HCT116 (cell line): ENCODE data around the gene CDR2. TPM values are rescaled to one million over a fixed set of nuclear protein-coding genes. Genes with fewer than 3 reads are reported as not detected.

Experiments used
- ATAC-seq: fragments of 200-7000 bp; cut with Tn5 transposase; 2 replicates; pipeline ENCODE4 v1.9.1; 2020; ENCODE audit warnings: mild to moderate bottlenecking, moderate library complexity
- BruUV-seq: library from RNA; stranded (reverse); fragments of 400-500 nt; replicated peaks from 2 replicates; lab custom pipeline; 2021; lab: Mats Ljungman, UMichigan
- CTCF ChIA-PET: fragments of 300-600 bp; sonication (Branson Sonifier 250); formaldehyde crosslinking; loops from one replicate; lab custom pipeline; 2021; ENCODE audit warnings: antibody characterized with exemption; lab: Charles Lee
- POLR2A ChIA-PET: fragments of 300-600, 350-600 bp; sonication (Branson Sonifier 250); formaldehyde crosslinking; loops from one replicate; lab custom pipeline; 2021; ENCODE audit warnings: antibody characterized with exemption; lab: Charles Lee
- RAD21 ChIA-PET, 2 experiments: fragments of 300-600 bp; sonication (Branson Sonifier 250); formaldehyde crosslinking; loops; one replicate each; lab custom pipeline; 2023; ENCODE audit warnings: low total read pairs in 2 of 2; ENCODE audit not compliant: uncharacterized antibody in 2 of 2, unreplicated experiment in 2 of 2, low non-redundant PET in 1 of 2; lab: Charles Lee
- DNase-seq: peaks from one replicate; pipeline ENCODE4 v3.0.0-alpha.2; 2010; ENCODE audit warnings: low read depth, low spot score
- H2AFZ ChIP-seq: fragments of 200-600 bp; shearing (Covaris generic), sonication (generic); 2 replicates; pipeline ENCODE4 v1.6.1; 2017; ENCODE audit warnings: low read depth, mixed run types, mixed read lengths, antibody characterized with exemption, low read length; ENCODE audit not compliant: poor library complexity, severe bottlenecking
- H3K27ac ChIP-seq: 2 replicates; pipeline ENCODE4 v1.5.1; 2012; ENCODE audit warnings: low read depth, low read length
- H3K27me3 ChIP-seq: fragments of 200-600 bp; sonication (generic); 2 replicates; pipeline ENCODE4 v1.6.1; 2016; ENCODE audit warnings: mixed run types, low read length, mixed read lengths; ENCODE audit not compliant: insufficient read depth
- H3K36me3 ChIP-seq, 2 experiments: fragments of 200-500 bp in 1 of 2; fragments of 200-600 bp in 1 of 2; sonication (Bioruptor generic) in 1 of 2; sonication (generic) in 1 of 2; 2 replicates each; pipeline versions ENCODE4 v1.5.1 to v1.6.1; 2014 to 2016; ENCODE audit warnings: low read length in 2 of 2, inconsistent platforms in 1 of 2, mixed read lengths in 1 of 2, mixed run types in 1 of 2; ENCODE audit not compliant: insufficient read depth in 2 of 2, control insufficient read depth in 1 of 2
- H3K4me1 ChIP-seq, 2 experiments: fragments of 200-600 bp in 1 of 2; sonication (generic) in 1 of 2; 2 replicates each; pipeline versions ENCODE4 v1.5.1 to v1.6.1; 2012 to 2017; ENCODE audit warnings: low read length in 2 of 2, inconsistent platforms in 1 of 2, mild to moderate bottlenecking in 1 of 2, mixed read lengths in 1 of 2, mixed run types in 1 of 2, moderate library complexity in 1 of 2; ENCODE audit not compliant: insufficient read depth in 2 of 2, control insufficient read depth in 1 of 2
- H3K4me2 ChIP-seq: fragments of 200-600 bp; sonication (generic); 2 replicates; pipeline ENCODE4 v1.6.1; 2017; ENCODE audit warnings: mixed run types, low read length, mixed read lengths
- H3K4me3 ChIP-seq, 2 experiments: fragments of 200-600 bp in 1 of 2; sonication (generic) in 1 of 2; replicated peaks in 1 of 2; 2 replicates each; pipeline ENCODE4 v1.5.1; 2011 to 2016; ENCODE audit warnings: low read length in 2 of 2, control low read depth in 1 of 2, low read depth in 1 of 2, mild to moderate bottlenecking in 1 of 2, mixed read lengths in 1 of 2, mixed run types in 1 of 2
- H3K79me2 ChIP-seq: fragments of 200-600 bp; sonication (generic); 2 replicates; pipeline ENCODE4 v1.6.1; 2017; ENCODE audit warnings: mild to moderate bottlenecking, mixed run types, low read length, moderate library complexity, mixed read lengths; ENCODE audit not compliant: insufficient read depth
- H3K9ac ChIP-seq: fragments of 200-600 bp; sonication (generic); 2 replicates; pipeline ENCODE4 v1.6.1; 2016; ENCODE audit warnings: low read length, mixed read lengths
- H3K9me2 ChIP-seq: fragments of 200-600 bp; sonication (generic), shearing (Covaris generic); 2 replicates; pipeline ENCODE4 v1.6.1; 2017; ENCODE audit warnings: mixed run types, mild to moderate bottlenecking, moderate library complexity; ENCODE audit not compliant: insufficient read depth
- H3K9me3 ChIP-seq, 2 experiments: fragments of 200-500 bp in 1 of 2; fragments of 200-600 bp in 1 of 2; sonication (Bioruptor generic) in 1 of 2; sonication (generic) in 1 of 2; 2 replicates each; pipeline ENCODE4 v1.6.1; 2014 to 2017; ENCODE audit warnings: low read length in 2 of 2, mixed read lengths in 2 of 2, inconsistent platforms in 1 of 2, low read depth in 1 of 2, mild to moderate bottlenecking in 1 of 2, mixed run types in 1 of 2, moderate library complexity in 1 of 2; ENCODE audit not compliant: control insufficient read depth in 1 of 2, insufficient read depth in 1 of 2
- H4K20me1 ChIP-seq: fragments of 200-600 bp; sonication (generic), shearing (Covaris generic); 2 replicates; pipeline ENCODE4 v1.6.1; 2017; ENCODE audit warnings: mixed run types, mild to moderate bottlenecking, moderate library complexity; ENCODE audit not compliant: insufficient read depth
- ATF3 ChIP-seq: IDR thresholded peaks from 2 replicates; pipeline ENCODE4 v1.6.1; 2012
- CBX3 ChIP-seq: IDR thresholded peaks from 2 replicates; pipeline ENCODE4 v1.6.1; 2012; ENCODE audit warnings: low read depth
- CEBPB ChIP-seq: IDR thresholded peaks from 2 replicates; pipeline ENCODE4 v1.6.1; 2012; ENCODE audit warnings: low read depth
- CTCF ChIP-seq, 3 experiments: fragments of 200-600 bp in 1 of 3; sonication (generic) in 1 of 3; IDR thresholded peaks in 2 of 3; conservative IDR thresholded peaks in 1 of 3; 2 replicates each; pipeline ENCODE4 v1.5.1; 2012 to 2017; ENCODE audit warnings: low read depth in 2 of 3, low read length in 2 of 3, antibody characterized with exemption in 1 of 3, borderline replicate concordance in 1 of 3, control low read depth in 1 of 3, mild to moderate bottlenecking in 1 of 3, mixed read lengths in 1 of 3, mixed run types in 1 of 3, moderate library complexity in 1 of 3; ENCODE audit not compliant: insufficient read depth in 1 of 3
- ELF1 ChIP-seq: IDR thresholded peaks from 2 replicates; pipeline ENCODE4 v1.6.1; 2012; ENCODE audit warnings: low read depth, borderline replicate concordance
- FOSL1 ChIP-seq: IDR thresholded peaks from 2 replicates; pipeline ENCODE4 v1.6.1; 2012; ENCODE audit warnings: low read depth
- JUND ChIP-seq: IDR thresholded peaks from 2 replicates; pipeline ENCODE4 v1.6.1; 2012
- POLR2AphosphoS5 ChIP-seq: IDR thresholded peaks from 2 replicates; pipeline ENCODE4 v1.6.1; 2011; ENCODE audit warnings: mild to moderate bottlenecking, low read depth, low read length, moderate library complexity
- RAD21 ChIP-seq: IDR thresholded peaks from 2 replicates; pipeline ENCODE4 v1.6.1; 2012; ENCODE audit warnings: low read depth, mild to moderate bottlenecking
- REST ChIP-seq: IDR thresholded peaks from 2 replicates; pipeline ENCODE4 v1.6.1; 2012; ENCODE audit warnings: low read depth
- SIN3A ChIP-seq: IDR thresholded peaks from 2 replicates; pipeline ENCODE4 v1.6.1; 2012; ENCODE audit warnings: low read depth
- SP1 ChIP-seq: IDR thresholded peaks from 2 replicates; pipeline ENCODE4 v1.6.1; 2012; ENCODE audit warnings: low read depth
- YY1 ChIP-seq: IDR thresholded peaks from 2 replicates; pipeline ENCODE4 v1.6.1; 2011; ENCODE audit warnings: low read length, low read depth, moderate library complexity, mild to moderate bottlenecking; ENCODE audit not compliant: insufficient replicate concordance; ENCODE audit errors: extremely low read depth
- ZBTB33 ChIP-seq: IDR thresholded peaks from 2 replicates; pipeline ENCODE4 v1.6.1; 2011; ENCODE audit warnings: mild to moderate bottlenecking, low read length, moderate library complexity; ENCODE audit not compliant: insufficient replicate concordance; ENCODE audit errors: extremely low read depth
- intact Hi-C: fragments of 100-400 bp; cut with micrococcal nuclease; formaldehyde crosslinking; loops from 2 replicates; pipeline ENCODE4 v1.10.0; 2022
- total RNA-seq: library from RNA; stranded (reverse); gene quantifications from one replicate; pipeline ENCODE4 v1.2.1, GENCODE V29; 2021; ENCODE audit not compliant: unreplicated experiment

The CDR2 gene
- total RNA-seq, 1 experiment from 2014 or later, result 27.3 TPM

- H4K20me1 ChIP-seq, result no peaks in the 10 kb centered on the region
- ChIA-PET RAD21 (no interaction called here), CTCF (no interaction called here), POLR2A (no interaction called here)
- TF ChIP-seq CEBPB, result no peak
- TF ChIP-seq REST, result no peak
- no peak for TF ChIP-seq FOSL1
- no peak for TF ChIP-seq CBX3
- TF ChIP-seq POLR2AphosphoS5, result no peak
- TF ChIP-seq SIN3A, result no peak
- no peak for TF ChIP-seq JUND
- no peak for TF ChIP-seq ELF1
- TF ChIP-seq SP1, result no peak
- TF ChIP-seq RAD21, result no peak
- no peak for TF ChIP-seq YY1
- no peak for TF ChIP-seq ZBTB33
- no peak for TF ChIP-seq CTCF (IDR thresholded peaks at IDR 0.05 in 2 of 3, conservative IDR thresholded peaks at IDR 0.05 in 1 of 3; ENCODE audit: borderline replicate concordance in 1 of 3, insufficient read depth in 1 of 3, low read depth in 2 of 3, low read length in 2 of 3)
- TF ChIP-seq ATF3, result no peak
- DNase-seq, result no peak
- no peaks in the 10 kb centered on the region for H3K9me2 ChIP-seq
- H2AFZ ChIP-seq, result no peak overlapping the region
- H3K27ac ChIP-seq, result no peak overlapping the region
- no peak for ATAC-seq
- no peak overlapping the region for H3K4me3 ChIP-seq
- peaks cover 11% of the 10 kb centered on the region; the same call in 1 of the 2 replicates for H3K79me2 ChIP-seq
- H3K27me3 ChIP-seq, result no peaks in the 10 kb centered on the region
- H3K4me1 ChIP-seq, result no peaks in the 10 kb centered on the region
- no peak overlapping the region for H3K4me2 ChIP-seq
- BruUV-seq, result no TSS peak
- H3K9ac ChIP-seq, result no peak overlapping the region
- H3K9me3 ChIP-seq, result no peaks in the 10 kb centered on the region
- intact Hi-C loops, result loop anchor here (5.0 to 10.0 kb wide), 4 partner anchors 60 to 1020 kb away; no protein-coding TSS in a partner anchor
- H3K36me3 ChIP-seq, result peaks cover 23 to 28% of the 10 kb centered on the region in 2 experiments; a peak in 3 of 4 replicates
Observed at GRCh38 chr16:22324787-22325597, 49.4 kb downstream of the CDR2 start.
